ENCODE measurements around the gene CAPN14.

GRCh38 chr2:31188131-31188530 is 29.2 kb downstream of the CAPN14 start:
- TF ChIP-seq ZFP3 (CRISPR knock-in tag; IDR thresholded peaks at IDR 0.05) = no peak
- TF ChIP-seq ZNF70 (CRISPR knock-in tag; IDR thresholded peaks at IDR 0.05) = no peak
- no peak for TF ChIP-seq ARNTL (CRISPR knock-in tag; IDR thresholded peaks at IDR 0.05; ENCODE audit: borderline replicate concordance, low read depth)
- no peak for TF ChIP-seq PPARA (CRISPR knock-in tag; IDR thresholded peaks at IDR 0.05; ENCODE audit: borderline replicate concordance)
- TF ChIP-seq ZNF8 (CRISPR knock-in tag; IDR thresholded peaks at IDR 0.05) = no peak
